Fibroblast of villous mesenchyme (primary cell): ENCODE measurements around the gene NSD1. TPM values are rescaled to one million over a fixed set of nuclear protein-coding genes. Genes with fewer than 3 reads are reported as not detected.

Source experiments
- DNase-seq: peaks from one replicate; pipeline ENCODE4 v3.0.0-alpha.2; 2010; ENCODE audit warnings: low read depth
- H3K4me3 ChIP-seq: 2 replicates; pipeline ENCODE4 v1.5.1; 2011; ENCODE audit warnings: low read depth, mild to moderate bottlenecking, low read length
- total RNA-seq: library from RNA; depleted of rRNA; stranded (reverse); fragments of >200 nt; gene quantifications from 2 replicates; pipeline ENCODE4 v1.2.3, GENCODE V29; 2012
- TF ChIP-seq, protein P1 (sequence below): IDR thresholded peaks from 2 replicates; pipeline ENCODE4 v1.5.1; 2012; ENCODE audit warnings: low read depth, mild to moderate bottlenecking, low read length; ENCODE audit not compliant: insufficient read depth

NSD1 gene
- total RNA-seq, 1 donor, result 70.0 TPM

DNA sequence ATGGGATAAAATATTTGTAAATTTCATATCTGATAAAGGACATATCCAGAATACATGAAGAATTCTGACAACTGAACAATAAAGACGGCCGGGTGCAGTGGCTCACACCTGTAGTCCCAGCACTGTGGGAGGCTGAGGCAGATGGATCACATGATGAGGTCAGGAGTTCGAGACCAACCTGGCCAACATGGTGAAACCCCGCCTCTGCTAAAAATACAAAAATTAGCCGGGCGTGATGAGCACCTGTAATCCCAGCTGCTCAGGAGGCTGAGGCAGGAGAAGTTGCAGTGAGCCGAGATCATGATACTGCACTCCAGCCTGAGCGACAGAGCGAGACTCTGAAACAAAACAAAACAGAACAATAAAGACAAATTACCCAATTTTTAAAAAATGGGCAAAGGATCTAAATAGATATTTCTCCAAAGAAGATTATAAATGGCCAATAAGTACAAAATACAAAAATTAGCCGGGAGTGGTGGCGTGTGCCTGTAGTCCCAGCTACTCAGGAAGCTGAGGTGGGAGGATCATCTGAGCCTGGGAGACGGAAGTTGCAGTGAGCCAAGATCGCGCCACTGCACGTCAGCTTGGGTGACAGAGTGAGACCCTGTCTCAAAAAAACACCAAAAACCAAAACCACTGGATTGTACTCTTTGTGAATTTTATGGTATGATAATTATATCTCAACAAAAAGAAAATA, 9.6 kb upstream of the NSD1 start:
- H3K4me3 ChIP-seq, result no peak overlapping the region
- DNase-seq, result no peak
- TF ChIP-seq, protein P1, sequence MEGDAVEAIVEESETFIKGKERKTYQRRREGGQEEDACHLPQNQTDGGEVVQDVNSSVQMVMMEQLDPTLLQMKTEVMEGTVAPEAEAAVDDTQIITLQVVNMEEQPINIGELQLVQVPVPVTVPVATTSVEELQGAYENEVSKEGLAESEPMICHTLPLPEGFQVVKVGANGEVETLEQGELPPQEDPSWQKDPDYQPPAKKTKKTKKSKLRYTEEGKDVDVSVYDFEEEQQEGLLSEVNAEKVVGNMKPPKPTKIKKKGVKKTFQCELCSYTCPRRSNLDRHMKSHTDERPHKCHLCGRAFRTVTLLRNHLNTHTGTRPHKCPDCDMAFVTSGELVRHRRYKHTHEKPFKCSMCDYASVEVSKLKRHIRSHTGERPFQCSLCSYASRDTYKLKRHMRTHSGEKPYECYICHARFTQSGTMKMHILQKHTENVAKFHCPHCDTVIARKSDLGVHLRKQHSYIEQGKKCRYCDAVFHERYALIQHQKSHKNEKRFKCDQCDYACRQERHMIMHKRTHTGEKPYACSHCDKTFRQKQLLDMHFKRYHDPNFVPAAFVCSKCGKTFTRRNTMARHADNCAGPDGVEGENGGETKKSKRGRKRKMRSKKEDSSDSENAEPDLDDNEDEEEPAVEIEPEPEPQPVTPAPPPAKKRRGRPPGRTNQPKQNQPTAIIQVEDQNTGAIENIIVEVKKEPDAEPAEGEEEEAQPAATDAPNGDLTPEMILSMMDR, result no peak

DNA sequence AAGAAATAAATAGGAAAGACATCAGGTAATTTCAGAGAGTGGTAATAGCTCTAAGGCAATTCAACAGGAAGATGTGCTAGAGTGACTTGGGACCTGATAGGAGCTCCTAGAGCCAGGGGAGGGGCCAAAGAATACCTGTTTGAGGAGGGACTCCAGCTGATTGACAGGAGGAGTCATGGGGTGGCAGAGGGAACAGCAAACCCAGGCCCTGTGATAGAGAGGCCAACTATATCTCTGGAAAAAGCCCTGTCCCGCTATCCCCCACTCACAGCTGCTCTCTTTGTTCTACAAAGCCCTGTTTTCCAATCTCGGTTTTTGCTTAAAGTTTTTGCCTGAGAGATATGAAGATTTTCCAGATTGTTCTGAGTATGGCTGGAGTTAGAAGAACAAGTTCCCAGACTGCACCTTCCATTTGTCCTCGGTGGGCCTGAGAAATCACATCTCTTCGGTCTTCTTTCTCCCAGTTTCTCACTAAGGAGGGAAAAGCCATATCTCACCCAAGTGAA, 9.0 kb upstream of the NSD1 start:
- DNase-seq, result no peak
- TF ChIP-seq, protein P1, result no peak
- no peak overlapping the region for H3K4me3 ChIP-seq

DNA sequence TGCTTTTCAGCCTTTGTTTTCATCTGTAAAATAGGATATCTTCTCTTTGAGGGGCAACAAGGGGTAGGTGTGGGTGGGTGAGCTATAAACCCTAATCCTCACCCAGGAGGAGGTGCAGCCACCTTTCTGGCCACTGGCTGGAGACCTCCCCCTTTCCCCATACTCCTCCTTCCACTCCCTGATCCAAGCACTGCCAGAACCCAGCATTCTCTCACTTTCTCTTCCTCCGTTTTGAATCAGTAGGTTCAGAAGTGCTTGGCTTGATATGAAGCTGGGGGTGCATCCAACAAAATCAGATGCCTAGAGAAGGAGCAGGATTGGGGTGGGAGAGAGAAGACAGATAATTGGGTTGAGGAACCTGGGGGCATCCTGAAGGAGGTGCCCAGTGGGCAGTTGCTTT, 6.8 kb upstream of the NSD1 start:
- TF ChIP-seq, protein P1, result no peak
- no peak overlapping the region for H3K4me3 ChIP-seq
- DNase-seq, result no peak

DNA sequence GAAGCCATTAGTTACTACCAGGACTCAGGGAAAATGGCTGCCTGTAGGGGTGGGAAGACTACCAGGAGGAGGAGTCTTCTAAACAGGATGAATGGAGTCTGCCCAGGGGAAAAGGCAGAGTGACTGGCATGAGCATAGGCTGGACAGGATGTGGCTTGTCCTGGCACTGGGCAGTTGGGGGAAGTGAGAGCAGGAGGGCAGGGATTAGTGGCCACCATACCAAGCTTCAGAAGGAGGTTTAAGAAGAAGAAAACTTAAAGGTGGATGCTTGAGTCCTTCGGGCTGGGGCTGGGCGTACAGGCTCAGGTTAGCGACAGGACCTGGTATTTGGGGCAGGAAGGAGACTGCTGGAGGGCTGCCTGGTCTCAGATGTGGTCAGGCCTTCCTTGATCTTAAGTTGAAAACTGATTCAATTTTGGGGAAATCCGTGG, 5.0 kb upstream of the NSD1 start:
- H3K4me3 ChIP-seq, result no peak overlapping the region
- TF ChIP-seq, protein P1, result no peak
- no peak for DNase-seq

DNA sequence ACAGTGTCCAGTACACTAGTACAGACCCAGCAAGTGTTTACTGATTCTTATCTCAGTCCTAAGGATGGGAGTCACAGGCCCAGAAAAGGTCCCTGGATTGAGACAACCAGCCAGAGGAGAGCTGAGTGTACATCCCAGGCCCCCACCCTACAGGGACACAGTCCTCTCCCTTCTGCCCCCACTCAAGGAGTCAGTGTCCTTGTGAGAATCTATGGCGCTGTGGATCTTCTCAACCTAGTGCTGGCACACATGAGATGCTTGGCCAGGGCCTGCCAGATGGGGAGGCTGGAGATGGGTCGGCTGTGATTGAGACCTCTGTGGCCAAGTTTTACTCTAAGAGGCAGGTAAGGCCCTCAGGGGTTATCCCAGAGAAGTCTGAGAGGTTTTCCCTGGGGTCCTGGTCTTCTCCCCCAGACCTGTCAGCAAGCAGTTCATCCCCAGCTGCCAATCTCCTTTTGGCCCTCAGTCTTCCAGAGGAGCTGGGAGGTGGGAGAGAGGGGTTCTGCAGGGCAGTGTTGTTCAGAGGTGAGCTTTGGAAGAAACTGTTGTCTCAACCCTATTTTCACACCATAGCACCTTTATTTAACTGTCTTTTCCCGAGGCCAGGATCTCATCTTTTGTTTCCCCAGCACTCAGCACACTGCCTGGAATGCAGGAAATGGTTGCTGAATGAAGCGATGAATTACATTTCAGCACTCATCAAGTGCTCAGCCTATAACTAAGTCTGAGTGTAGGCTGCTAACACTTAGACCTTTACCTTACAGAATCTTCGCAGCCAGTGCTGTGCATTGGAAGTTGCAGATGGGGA, 3.2 kb upstream of the NSD1 start:
- DNase-seq, result peak; percentile 24
- no peak overlapping the region for H3K4me3 ChIP-seq
- TF ChIP-seq, protein P1, result no peak

DNA sequence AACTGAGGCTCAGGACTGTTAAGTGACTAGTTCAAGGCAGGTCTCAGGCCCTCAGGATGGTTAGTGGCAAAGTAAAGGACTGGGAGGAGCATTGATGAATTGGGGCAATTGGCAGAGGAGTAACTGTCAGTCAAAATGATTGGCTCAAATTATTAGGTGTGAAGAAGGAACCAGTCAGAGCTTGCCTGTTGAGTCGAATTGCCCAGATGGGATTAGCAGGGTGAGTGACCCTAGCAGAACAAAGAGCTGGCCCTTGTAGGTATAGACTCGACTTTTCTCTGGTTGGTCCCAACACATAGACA, 2.6 kb upstream of the NSD1 start:
- TF ChIP-seq, protein P1, result no peak
- DNase-seq, result no peak
- H3K4me3 ChIP-seq, result no peak overlapping the region
